Hematopoietic multipotent progenitor cell treated with erythropoietin and hydrocortisone succinate and interleukin-3 and kit ligand, for 17 days (in vitro differentiated cells): Measurements from ENCODE around the gene ARMC9.
"Not testable (repeated sequence)": the region's sequence is repeated elsewhere in the genome, so short reads cannot be mapped to it uniquely, and the experiment has no call there.

ENCODE experiments used
- DNase-seq: peaks from one replicate; pipeline ENCODE4 v3.0.0-alpha.2; 2015; ENCODE audit warnings: low spot score

ARMC9 gene

GRCh38 chr2:231400681-231401080 is 202.2 kb downstream of the ARMC9 start:
- not testable (repeated sequence) for DNase-seq

DNA sequence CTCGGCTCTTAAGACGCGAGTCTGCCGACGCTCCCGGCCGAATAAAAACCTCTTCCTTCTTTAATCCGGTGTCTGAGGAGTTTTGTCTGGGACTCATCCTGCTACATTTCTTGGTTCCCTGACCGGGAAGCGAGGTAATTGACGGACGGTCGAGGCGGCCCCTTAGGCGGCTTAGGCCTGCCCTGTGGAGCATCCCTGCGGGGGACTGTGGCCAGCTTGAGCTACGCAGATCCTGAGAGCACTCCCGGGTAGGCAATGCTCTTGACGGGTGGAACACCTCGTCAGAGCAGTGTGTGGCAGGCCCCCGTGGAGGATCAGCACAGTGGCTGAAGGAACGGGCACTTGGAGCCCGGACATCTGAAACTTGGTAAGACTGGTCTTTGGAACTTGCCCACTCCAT is 202.7 kb downstream of the ARMC9 start:
- DNase-seq, result not testable (repeated sequence)

DNA sequence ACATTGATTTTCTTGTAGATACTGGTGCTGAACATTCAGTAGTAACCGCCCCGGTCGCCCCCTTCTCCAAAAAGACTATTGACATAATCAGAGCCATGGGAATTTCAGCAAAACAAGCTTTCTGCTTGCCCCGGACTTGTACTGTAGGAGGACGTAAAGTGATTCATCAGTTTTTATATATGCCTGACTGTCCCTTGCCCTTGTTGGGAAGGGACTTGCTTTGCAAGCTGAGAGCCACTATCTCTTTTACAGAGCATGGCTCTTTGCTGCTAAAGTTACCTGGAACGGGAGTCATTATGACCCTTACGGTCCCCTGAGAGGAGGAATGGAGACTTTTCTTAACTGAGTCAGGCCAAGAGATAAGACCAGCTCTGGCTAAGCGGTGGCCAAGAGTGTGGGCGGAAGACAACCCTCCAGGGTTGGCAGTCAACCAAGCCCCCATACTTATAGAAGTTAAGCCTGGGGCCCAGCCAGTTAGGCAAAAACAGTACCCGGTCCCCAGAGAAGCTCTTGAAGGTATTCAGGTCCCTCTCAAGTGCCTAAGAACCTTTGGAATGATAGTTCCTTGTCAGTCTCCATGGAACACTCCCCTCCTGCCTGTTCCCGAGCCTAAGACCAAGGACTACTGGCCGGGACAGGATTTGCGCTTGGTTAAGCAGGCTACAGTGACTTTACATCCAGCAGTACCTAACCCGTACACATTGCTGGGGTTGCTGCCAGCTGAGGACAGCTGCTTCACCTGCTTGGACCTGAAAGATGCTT is 205.2 kb downstream of the ARMC9 start:
- DNase-seq, result not testable (repeated sequence)

GRCh38 chr2:231404183-231404578 is 205.8 kb downstream of the ARMC9 start:
- not testable (repeated sequence) for DNase-seq

DNA sequence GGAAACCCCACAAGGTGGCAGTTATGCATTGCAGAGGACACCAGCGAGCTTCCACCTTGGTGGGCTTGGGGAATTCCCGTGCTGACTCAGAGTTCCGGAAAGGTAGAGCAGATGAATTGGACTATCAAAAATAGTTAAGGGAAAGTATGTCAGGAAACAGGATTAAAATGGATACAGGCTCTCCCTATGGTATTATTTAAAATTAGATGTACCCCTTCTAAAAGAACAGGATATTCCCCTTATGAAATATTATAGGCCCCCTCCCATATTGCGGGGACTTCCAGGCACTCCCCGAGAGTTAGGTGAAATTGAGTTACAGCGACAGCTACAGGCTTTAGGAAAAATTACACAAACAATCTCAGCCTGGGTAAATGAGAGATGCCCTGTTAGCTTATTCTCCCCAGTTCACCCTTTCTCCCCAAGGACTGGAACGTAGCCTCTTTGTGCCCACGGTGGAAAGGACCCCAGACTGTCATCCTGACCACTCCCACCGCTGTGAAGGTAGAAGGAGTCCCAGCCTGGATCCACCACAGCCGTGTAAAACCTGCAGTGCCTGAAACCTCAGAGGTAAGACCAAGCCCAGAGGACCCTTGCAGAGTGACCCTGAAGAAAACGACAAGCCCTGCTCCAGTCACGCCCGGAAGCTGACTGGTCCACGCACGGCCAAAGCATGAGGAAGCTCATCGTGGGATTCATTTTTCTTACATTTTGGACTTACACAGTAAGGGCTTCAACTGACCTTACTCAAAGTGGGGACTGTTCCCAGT is 207.4 kb downstream of the ARMC9 start:
- DNase-seq, result not testable (repeated sequence)

GRCh38 chr2:231407686-231408085 is 209.3 kb downstream of the ARMC9 start:
- not testable (repeated sequence) for DNase-seq

DNA sequence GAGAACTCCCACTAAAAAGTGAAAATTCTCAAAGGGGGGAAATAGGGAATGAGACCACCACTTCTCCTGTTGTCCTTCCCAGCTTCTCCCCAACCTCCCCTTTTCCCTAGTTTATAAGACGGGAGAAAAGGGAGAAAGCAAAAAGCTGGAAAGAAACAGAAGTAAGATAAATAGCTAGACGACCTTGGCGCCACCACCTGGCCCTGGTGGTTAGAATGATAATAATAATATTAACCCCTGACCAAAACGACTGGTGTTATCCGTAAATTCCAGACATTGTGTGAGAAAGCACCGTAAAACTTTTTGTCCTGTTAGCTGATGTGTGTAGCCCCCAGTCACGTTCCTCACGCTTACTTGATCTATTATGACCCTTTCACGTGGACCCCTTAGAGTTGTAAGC is 209.9 kb downstream of the ARMC9 start:
- DNase-seq, result not testable (repeated sequence)

DNA sequence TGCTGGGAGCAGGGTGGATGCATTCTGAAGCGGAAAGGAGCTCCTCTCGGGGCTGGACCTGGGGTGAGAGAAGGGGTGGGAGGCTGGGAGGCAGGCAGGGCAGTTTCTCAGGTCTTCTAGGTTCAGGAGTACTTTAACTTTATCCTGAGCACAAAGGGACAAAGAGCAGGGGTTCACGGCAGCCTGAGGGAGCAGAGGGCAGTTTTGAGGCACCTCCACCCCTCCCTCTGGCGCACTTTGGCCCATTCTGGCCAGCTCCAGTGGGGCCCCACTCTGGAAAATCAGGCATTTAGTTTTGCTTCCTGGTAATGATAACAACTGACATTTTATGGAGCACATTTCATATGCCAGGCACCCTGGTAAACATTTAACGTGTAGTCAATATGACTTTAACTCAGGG is 211.3 kb downstream of the ARMC9 start:
- DNase-seq, result no peak

DNA sequence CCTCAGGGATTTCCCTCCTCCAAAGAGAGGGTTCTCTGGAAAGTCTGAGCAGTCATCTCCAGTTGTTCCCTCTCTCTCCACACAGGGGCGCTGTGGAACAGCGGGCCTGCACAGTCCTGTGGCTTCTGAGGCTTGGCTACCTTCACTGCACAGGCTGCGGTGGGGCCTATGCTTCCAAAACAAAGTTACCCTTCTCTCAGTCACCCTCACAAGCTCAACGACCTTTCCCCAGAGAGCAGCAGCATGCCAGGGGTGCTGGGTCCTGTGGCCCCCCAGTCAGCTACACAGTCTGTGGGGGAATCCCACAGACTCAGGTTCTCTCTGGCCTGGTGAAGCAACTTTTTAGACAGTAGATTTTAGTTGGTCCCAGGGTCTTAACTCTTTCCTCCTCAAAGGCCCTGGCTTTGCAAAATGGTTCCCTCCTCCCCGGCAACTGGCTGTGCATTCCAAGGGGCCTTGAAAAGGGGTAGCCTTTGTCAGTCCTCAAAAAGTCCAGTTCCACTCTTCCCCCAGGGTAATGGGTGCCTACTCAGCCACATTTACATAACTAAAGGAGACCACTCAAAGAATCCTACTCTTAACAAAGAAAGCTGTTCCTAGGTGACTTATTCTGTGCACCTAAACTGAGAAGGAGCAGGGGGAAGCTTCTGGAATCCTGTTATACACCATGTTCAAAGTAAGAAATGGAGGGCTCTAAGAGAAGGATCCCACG is 212.0 kb downstream of the ARMC9 start:
- DNase-seq, result no peak

DNA sequence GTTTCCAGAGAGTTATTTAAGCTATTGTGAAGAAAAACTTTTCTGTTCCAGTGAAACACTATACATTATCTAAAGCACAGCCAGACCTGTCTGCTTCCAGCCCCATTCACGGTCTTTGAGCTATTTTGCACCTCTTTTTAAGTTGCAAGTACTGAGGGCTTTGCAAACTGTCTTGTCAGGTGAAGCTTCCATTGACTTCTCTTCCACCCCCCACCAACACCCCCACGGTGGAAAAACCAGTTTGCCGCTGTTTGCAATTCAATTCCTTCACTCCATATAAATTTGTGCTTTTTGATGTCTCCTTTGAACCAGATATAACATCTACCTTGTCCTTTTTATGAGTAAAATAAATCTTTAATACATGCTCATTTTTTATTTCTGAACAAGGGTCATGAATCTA is 212.8 kb downstream of the ARMC9 start:
- no peak for DNase-seq

- DNase-seq, result peak; percentile 31
Observed at GRCh38 chr2:231411831-231412617, 213.6 kb downstream of the ARMC9 start.

- no peak for DNase-seq
Observed at GRCh38 chr2:231412618-231412963, 214.2 kb downstream of the ARMC9 start.

DNA sequence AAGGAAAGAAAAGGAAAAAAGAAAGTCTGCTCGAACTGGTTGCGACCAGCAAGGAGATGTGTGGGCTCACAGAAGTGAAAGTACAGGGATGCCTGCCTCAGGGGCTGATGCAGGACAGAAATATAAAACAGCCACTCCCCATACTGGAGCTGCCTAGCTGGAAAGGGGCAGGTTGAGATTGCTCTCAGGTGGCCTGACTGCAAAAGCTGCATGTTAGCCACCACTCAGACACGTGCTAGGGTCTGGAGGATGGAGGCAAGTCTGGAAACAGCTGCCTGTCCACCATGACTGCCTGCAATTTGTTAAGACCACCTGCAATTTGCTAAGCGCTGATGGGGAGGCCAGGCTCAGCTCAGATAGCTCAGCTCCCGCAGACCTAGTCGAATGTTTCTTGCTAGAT is 215.0 kb downstream of the ARMC9 start:
- no peak for DNase-seq

DNA sequence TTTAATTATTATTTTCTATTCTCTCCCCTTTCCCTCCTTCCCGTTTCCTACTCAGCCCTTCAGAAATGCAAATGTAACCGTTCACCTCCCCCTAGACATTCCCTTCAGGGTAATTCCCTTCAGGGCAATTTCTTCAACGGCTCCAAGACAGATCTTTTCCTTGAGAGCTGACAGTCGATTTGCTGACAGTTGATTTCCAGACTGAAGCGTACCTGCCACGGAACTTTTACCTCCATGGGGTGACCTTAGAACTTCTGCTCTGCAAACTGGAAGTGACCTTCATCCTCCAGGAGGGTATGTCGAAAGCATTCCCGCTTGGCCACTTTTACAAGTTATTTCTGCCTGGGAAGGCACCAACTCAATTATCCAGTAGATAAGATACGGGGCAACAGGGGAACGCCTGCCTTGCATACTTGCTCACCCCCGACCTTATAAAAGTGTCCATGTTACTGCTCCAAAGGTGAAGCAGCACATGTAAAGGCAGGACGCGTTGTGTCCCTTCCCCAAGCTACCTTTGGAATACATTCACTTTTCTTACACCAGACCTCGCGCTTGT is 215.6 kb downstream of the ARMC9 start:
- DNase-seq, result no peak

GRCh38 chr2:231415029-231415428 is 216.6 kb downstream of the ARMC9 start:
- DNase-seq, result no peak

- DNase-seq, result no peak
Observed at GRCh38 chr2:231418820-231419640, 220.6 kb downstream of the ARMC9 start.

DNA sequence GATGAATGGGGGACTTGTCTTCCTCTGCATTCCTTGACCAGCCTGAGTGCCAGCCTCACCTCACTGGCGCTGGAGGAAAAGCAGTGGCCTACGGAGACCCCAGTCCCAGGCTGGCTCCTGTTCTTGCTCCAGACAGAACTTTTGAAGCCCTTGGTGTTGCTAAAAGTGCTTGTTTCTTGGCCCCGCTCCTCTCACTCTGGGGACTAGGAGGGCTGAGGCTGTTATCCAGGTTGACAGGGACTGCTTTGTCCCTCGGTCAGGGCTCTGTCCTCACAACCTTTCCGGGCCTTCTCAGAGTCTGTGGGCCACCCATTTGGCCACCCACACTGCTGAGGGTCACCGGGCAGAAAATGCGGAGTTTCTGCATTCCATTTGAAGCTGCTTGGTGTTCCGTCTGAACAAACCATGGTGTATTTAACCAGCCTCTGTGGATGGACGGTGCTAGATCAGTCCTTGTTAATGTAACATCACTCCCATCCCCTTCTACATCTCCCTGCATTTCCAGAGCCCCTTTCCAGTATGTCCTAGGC is 222.7 kb downstream of the ARMC9 start:
- DNase-seq, result no peak

GRCh38 chr2:231422056-231422455 is 223.6 kb downstream of the ARMC9 start:
- no peak for DNase-seq

GRCh38 chr2:231423176-231423575 is 224.7 kb downstream of the ARMC9 start:
- no peak for DNase-seq
